SKM-1 treated with dmso at 0.1 percent for 144 hours (cell line): ENCODE data around the gene SLC49A3.
A peak's percentile ranks its signal among the peaks of the same experiment; 100 is the strongest.
"Not testable (repeated sequence)": the region's sequence is repeated elsewhere in the genome, so short reads cannot be mapped to it uniquely, and the experiment has no call there.

Source experiments
- DNase-seq: peaks from one replicate; lab custom pipeline; 2025; ENCODE audit not compliant: unreplicated experiment; lab: John Stamatoyannopoulos, UW

The SLC49A3 gene

DNA sequence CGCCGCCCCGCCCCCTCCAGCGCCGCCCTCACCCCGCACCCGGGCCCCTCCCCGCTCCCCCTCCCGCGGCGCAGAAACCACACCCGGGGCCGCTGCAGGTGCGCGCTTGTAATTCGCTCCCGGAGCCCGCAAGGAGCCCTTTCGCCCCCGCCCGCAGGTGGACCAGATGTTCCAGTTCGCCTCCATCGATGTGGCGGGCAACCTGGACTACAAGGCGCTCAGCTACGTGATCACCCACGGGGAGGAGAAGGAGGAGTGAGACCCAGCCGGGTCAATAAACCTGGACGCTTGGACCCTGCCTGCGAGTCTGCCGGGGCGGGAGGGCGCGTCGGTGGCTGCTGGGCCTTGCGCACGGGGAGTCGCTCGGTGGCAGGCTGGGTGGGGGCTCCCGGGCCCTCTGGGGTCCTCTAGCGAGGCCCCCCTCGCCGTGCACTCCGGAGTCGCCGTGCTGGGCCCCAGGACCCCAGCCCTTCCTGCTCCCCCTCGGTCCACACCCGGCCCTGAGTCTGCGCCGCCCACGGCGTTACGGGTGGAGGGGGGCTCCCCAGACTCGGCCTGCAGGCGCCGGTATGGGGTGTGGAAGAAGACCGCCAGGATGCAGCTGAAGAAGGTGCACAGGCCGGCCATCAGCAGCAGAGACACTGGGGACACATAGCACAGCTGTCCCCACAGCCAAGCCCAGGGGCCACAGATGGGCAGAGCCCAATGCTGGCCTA lies 7.1 kb downstream of the SLC49A3 start:
- DNase-seq = no peak

DNA sequence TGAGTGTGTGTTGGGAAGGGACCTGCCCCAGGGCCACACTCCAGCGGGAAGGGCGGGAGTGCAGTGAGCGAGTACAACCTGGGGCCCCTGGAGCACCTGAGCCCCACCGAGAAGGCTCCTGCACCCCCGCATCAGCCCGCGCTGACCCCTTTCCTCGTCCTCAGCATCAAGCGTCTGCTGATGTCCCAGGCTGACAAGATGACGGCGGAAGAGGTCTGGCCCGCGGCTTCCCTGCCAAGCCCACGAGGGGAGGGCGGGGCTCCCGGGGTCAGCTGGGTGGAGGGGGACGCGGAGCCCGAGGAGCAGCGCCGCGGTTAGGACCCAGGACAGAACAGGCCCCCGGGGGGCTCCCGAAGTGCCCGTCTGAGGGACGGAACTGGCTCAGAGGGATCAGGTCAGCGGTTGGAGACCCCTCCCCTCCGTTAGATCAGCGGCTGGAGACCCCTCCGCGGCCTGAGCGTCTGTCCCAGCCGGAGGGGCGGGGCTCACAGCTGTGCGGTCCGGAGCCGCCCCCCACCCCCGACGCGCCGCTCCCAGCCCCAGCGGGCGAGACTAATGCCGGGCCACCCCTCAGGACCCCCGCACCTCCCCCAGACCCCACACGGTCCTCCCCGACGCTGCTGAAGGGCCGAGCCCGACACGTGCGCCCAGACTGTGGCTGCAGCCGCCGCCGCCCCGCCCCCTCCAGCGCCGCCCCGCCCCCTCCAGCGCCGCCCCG lies 7.9 kb downstream of the SLC49A3 start:
- DNase-seq = no peak

- no peak for DNase-seq
Observed at GRCh38 chr4:680551-680927, 8.4 kb downstream of the SLC49A3 start.

DNA sequence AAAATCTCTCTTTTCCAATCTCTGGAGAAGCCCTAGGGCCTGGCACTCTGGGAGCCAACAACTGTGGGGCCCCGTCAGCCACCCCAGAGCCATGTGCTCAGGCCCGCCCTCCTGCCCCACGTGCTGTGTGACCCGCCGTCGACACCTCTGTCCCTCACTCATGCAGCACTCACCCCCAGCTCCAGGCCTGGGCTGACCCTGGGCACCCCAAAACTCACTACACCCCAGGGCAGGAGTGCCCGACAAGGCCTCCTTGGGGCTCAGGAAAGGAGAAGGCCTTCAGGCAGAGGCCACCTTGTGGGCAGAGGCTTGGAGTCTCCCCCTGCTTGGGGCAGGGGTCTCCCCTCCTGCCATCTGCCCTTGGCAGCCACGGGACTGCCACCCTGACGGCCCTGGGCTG lies 8.9 kb downstream of the SLC49A3 start:
- DNase-seq = no peak

- DNase-seq = no peak
Observed at GRCh38 chr4:679629-680028, 9.3 kb downstream of the SLC49A3 start.

GRCh38 chr4:679104-679481 lies 9.9 kb downstream of the SLC49A3 start:
- no peak for DNase-seq

GRCh38 chr4:678331-679103 lies 10.4 kb downstream of the SLC49A3 start:
- DNase-seq = no peak

- no peak for DNase-seq
Observed at GRCh38 chr4:677431-678293, 11.3 kb downstream of the SLC49A3 start.

DNA sequence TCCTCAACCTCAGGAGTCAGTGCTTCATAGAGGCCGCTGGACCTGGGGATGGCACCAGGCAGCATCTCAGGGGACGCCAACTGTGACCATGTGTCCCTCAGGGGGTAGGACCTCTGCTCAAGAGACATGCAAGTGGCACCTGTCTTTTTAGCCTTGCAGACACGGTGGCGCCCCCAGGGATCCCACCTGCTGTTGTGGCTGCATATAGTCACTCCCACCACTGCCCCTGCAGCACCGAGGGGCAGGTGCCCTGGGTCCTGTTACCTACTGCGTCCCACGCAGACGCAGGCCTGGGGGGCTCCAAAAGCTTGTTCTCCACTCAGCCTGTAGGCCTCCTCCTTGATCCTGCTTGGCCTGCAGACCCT lies 12.1 kb downstream of the SLC49A3 start:
- DNase-seq = no peak

DNA sequence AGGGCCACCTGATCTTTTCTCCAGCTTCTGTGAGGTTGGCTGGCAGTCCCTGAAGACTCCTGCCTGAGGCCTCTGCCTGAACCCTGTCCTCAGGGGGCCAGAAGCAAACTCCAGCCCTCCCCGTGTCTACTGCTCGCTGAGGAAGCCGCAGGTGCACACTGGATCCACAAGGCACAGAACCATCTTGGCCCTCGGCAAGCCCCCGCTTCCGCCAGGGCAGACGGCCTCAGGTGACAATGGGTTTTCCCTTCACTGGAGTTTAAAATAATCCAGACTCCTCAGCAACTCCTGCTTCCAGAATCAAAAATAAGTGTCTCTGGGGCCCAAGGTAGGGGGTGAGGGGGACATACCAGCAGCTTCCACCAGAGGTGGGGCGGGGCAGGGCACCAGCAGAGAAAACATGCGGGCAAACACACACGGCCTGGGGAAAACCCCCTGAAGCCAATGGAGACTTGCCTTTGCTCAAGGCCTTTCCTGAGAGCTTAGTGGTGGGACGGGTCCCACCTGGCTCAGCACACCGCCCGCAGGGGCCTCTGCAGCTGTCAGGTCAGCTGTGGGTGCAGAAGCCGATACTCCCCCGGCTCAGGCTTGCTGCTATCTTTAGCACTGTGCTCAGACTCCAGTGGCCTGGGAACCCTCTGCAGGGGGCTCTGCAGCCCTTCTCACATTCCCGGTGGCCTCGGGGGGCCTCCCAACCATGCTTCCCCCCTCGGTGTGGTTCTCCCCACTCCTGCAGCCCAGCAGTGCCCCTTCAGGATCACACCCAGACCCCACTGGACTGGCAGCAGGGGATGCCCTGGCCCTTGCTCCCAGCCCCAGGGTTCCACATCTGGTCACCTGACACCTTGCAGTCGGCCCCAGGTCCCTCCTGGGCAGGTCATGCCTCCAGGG lies 12.7 kb downstream of the SLC49A3 start:
- DNase-seq = no peak

DNA sequence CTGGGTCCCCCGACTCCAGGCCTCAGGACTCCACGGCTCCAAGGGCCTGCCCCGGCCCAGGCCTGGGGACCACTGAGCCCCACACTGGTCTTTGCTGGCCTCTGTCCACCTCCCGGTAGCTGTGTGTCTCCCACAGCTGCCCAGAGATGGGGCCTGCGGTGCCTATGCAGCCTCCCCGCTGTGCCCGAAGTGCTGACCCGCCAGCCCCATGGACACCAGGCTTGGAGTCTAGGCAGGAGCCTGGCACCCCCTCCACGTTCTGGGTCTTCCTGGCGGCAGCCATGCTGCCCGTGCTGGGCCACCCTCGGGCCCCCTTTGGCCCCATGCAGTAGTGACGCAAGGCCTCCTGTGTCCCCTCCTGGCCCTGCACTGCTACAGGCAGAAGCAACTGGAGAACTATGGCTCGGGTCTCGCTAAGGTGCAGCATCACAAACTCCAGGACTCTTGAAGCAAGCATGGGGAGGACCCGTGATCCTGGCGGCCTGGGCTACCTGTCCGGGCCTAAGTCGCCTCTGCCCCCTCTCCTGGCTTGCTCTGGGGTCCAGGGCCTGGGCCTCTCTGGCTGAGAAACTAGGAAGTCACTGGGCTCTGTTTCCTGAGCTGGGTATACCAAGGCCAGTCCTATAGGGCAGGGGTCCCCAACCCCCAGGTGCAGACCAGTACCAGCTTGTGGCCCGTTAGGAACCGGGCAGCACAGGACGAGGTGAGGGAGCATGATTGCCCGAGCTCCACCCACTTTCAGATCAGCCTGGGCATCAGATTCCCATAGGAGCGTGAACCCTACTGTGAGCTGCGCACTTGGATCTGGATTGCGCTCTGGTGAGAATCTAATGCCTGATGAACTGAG lies 13.7 kb downstream of the SLC49A3 start:
- DNase-seq = no peak

- peak; percentile 98 for DNase-seq
Observed at GRCh38 chr4:674172-675035, 14.5 kb downstream of the SLC49A3 start, which contains the start of the genes ATP5ME and MYL5. ATP5ME (minus strand) TSS chr4:674276; CDS start chr4:674247, 29 bp downstream. MYL5 (plus strand) TSS chr4:674542; CDS start chr4:678027, 3,485 bp downstream.

GRCh38 chr4:673349-674091 lies 15.4 kb downstream of the SLC49A3 start:
- peak; percentile 21 for DNase-seq

DNA sequence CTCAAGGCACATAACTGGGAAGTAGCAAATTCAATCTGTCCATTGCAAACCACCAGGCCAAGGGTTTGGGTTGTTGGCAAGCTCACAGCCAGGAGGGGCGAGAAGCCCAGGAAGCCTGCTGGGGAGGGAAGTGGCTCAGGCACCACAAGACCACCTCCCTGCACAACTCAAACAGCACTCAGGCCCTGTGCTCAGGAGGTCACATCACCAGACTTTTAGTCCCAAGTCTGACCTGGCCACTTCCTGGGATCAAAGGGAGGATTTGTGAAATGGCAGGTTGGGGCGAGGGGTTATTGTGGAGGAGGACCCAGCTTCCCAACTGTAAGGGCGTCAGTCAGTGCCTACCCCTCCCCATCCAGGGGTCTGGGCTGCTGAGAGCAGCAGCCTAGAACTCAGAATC lies 17.2 kb downstream of the SLC49A3 start:
- no peak for DNase-seq

- not testable (repeated sequence) for DNase-seq
Observed at GRCh38 chr4:669806-670559, 19.0 kb downstream of the SLC49A3 start.

GRCh38 chr4:668219-668618 lies 20.7 kb downstream of the SLC49A3 start:
- not testable (repeated sequence) for DNase-seq

- DNase-seq = no peak
Observed at GRCh38 chr4:667545-667925, 21.4 kb downstream of the SLC49A3 start.
